Left kidney (tissue), 2 donors: Measurements from ENCODE around the gene RTBDN. TPM values are rescaled to one million over a fixed set of nuclear protein-coding genes. Genes with fewer than 3 reads are reported as not detected.

Source experiments
- DNase-seq: peaks from one replicate; pipeline ENCODE4 v3.0.0-alpha.2; 2013
- polyA plus RNA-seq: library from polyadenylated mRNA; unstranded; fragments of 120-200 nt; gene quantifications from one replicate; pipeline ENCODE4 v1.2.1, GENCODE V29; 2013; ENCODE audit not compliant: insufficient read length

Gene RTBDN
- polyA plus RNA-seq, 1 donor, result 0.07 TPM

- DNase-seq, result no peak
These were observed 51.7 kb downstream of the RTBDN start for GRCh38 chr19:12782424-12783290.

DNA sequence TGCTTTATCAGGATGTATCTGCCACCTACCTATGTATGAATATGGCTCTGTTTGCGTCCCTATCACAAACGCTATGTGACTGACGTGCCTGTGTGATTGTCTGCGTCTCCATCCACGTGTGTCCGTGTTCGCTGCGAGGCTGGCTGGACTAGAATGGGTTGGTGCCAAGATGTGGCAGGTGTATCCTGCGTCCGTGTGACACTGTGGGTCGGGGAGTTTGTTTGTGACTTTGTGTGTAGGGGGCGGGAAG, 52.3 kb downstream of the RTBDN start:
- no peak for DNase-seq

DNA sequence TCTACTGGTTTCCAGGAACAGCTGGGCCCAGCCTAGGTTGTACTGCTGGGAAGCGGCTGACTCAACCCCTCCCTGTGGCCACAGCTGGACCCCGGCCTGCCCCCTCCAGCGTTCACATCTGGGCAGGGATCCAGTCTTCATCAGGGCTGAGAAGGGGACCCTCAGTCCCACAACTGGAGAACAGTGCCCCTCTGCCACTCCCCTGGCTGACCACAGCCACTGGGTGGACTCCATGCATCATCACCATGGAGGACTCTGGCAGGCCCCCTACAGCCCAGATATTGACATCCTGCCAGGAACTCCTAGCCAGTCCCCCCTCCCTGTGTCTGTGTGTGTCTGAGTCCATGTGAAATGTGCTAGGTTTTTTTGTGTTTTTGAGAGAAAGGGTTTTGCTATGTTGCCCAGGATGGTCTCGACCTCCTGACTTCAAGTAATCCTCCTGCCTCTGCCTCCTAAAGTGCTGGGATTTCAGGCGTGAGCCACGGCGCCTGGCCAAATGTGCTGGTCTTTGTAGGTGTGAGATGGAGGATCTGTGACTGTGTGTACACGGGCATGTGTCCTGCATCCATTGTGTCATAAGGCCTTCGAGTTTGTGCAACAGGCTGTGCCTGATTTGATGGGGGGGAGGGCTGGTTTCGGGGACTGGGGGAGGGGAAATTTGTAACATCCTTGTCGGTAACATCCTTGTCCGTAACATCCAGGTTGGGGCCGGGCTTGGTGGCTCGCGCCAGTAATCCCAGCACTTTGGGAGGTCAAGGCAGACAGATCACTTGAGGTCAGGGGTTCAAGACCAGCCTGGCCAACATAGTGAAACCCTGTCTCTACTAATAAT, 55.0 kb downstream of the RTBDN start:
- DNase-seq, result no peak

- DNase-seq, result no peak
These were observed 55.5 kb downstream of the RTBDN start for GRCh38 chr19:12778905-12779161.

DNA sequence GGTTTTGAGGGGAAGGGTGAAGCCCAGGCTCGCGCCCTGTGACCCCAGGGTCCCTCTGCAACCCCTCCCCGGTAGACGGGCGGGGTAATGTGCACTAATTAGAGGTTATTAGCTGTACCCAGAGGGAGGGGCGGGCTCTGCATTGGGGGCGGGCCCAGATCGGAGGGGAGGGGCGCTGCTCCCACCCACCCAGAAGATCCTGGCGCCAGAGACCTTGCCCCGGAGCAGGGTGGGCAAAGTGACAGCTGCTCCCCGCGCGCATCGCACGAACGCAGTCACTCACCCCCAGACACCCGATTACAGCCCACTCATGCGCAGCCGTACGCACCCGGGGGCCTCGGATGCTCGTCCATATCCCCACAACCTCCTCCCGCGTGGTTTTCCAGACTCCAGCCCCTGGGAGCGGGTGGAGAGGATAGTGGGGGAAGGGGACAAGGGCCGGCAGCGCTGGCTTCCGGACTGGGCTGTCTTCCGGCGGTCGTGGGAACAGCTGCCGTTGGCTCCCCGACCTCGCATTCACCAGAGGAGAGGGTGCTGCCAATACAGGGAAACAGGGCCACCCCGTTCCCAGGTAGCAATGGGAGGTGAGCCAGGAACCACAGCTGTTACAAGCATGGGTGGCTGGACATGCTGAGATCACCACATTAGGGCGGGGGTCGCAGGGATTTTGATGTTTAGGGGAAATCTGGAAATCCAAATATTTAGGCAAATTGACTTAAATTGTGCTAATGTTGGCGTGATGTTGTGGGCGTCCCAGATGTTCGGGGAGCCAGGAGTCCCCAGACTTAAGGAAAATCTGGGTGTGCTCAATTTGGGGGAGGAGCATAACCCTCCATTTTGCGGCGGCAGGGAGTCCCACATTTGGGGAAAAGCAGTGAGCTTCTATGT, 56.1 kb downstream of the RTBDN start:
- DNase-seq, result no peak

- no peak for DNase-seq
These were observed 57.0 kb downstream of the RTBDN start for GRCh38 chr19:12777217-12778016.

Other genes starting within 250 kb of the RTBDN start
- 5.7 TPM for gene ZNF490, start 223.8 kb downstream of the RTBDN start, polyA plus RNA-seq
- 28.1 TPM for gene ZNF791, start 223.7 kb downstream of the RTBDN start, polyA plus RNA-seq
- 35.1 TPM for gene MAN2B1, start 167.8 kb downstream of the RTBDN start, polyA plus RNA-seq
- gene WDR83, start 167.8 kb downstream of the RTBDN start, polyA plus RNA-seq, result 18.2 TPM
- gene DHPS, start 152.7 kb downstream of the RTBDN start, polyA plus RNA-seq, result 87.9 TPM
- gene GNG14, start 146.6 kb downstream of the RTBDN start, polyA plus RNA-seq, result 1.00 TPM
- gene FBXW9, start 137.9 kb downstream of the RTBDN start, polyA plus RNA-seq, result 10.4 TPM
- gene TNPO2, start 110.6 kb downstream of the RTBDN start, polyA plus RNA-seq, result 78.7 TPM
- 139 TPM for gene TRIR, start 99.9 kb downstream of the RTBDN start, polyA plus RNA-seq
- gene GET3, start 97.1 kb downstream of the RTBDN start, polyA plus RNA-seq, result 74.0 TPM
- gene BEST2, start 82.8 kb downstream of the RTBDN start, polyA plus RNA-seq, result 0.23 TPM
- 78.3 TPM for gene HOOK2, start 59.0 kb downstream of the RTBDN start, polyA plus RNA-seq
- 22.7 TPM for gene JUNB, start 43.1 kb downstream of the RTBDN start, polyA plus RNA-seq
- gene PRDX2, start 32.8 kb downstream of the RTBDN start, polyA plus RNA-seq, result 274 TPM
- 5.4 TPM for gene THSD8, start 32.5 kb downstream of the RTBDN start, polyA plus RNA-seq
- gene RNASEH2A, start 28.0 kb downstream of the RTBDN start, polyA plus RNA-seq, result 35.1 TPM
- 1.0 TPM for gene MAST1, start 3.9 kb upstream of the RTBDN start, polyA plus RNA-seq
- 9.5 TPM for gene DNASE2, start 46.9 kb upstream of the RTBDN start, polyA plus RNA-seq
- gene KLF1, start 52.6 kb upstream of the RTBDN start, polyA plus RNA-seq, result 0.17 TPM
- 31.1 TPM for gene GCDH, start 56.6 kb upstream of the RTBDN start, polyA plus RNA-seq
- gene SYCE2, start 84.7 kb upstream of the RTBDN start, polyA plus RNA-seq, result 3.4 TPM
- gene FARSA, start 99.1 kb upstream of the RTBDN start, polyA plus RNA-seq, result 41.5 TPM
- 783 TPM for gene CALR, start 104.0 kb upstream of the RTBDN start, polyA plus RNA-seq
- 71.9 TPM for gene RAD23A, start 111.3 kb upstream of the RTBDN start, polyA plus RNA-seq
- 25.2 TPM for gene GADD45GIP1, start 122.6 kb upstream of the RTBDN start, polyA plus RNA-seq
- gene DAND5, start 135.0 kb upstream of the RTBDN start, polyA plus RNA-seq, result 0.18 TPM
- 14.6 TPM for gene NFIX, start 160.9 kb upstream of the RTBDN start, polyA plus RNA-seq